HG03520 (cell line): ENCODE results near the gene RNF212B.
"Not testable (repeated sequence)": the region's sequence is repeated elsewhere in the genome, so short reads cannot be mapped to it uniquely, and the experiment has no call there.

Source experiments
- ATAC-seq: cut with Tn5 transposase; IDR thresholded peaks from one replicate; pipeline ENCODE4 v1.9.1; 2021; ENCODE audit warnings: mild to moderate bottlenecking, moderate library complexity; ENCODE audit not compliant: unreplicated experiment

The RNF212B gene

GRCh38 chr14:23237772-23238594 lies at the start of gene RNF212B:
Gene RNF212B (plus strand): TSS chr14:23237936. CDS start chr14:23240346, 2,410 bp downstream.
- ATAC-seq, result no peak

GRCh38 chr14:23193432-23193831 lies 44.3 kb upstream of the RNF212B start:
- no peak for ATAC-seq

- ATAC-seq, result no peak
Measured at GRCh38 chr14:23195552-23196101, 42.1 kb upstream of the RNF212B start.

- not testable (repeated sequence) for ATAC-seq
Measured at GRCh38 chr14:23196487-23196886, 41.2 kb upstream of the RNF212B start.

GRCh38 chr14:23199141-23199540 lies 38.6 kb upstream of the RNF212B start:
- not testable (repeated sequence) for ATAC-seq

- ATAC-seq, result no peak
Measured at GRCh38 chr14:23202001-23202400, 35.7 kb upstream of the RNF212B start.

- ATAC-seq, result no peak
Measured at GRCh38 chr14:23206422-23207145, 31.2 kb upstream of the RNF212B start.

GRCh38 chr14:23207146-23207540 lies 30.6 kb upstream of the RNF212B start:
- no peak for ATAC-seq

GRCh38 chr14:23208324-23208723 lies 29.4 kb upstream of the RNF212B start:
- ATAC-seq, result no peak

- ATAC-seq, result no peak
Measured at GRCh38 chr14:23209651-23210423, 27.9 kb upstream of the RNF212B start.

- no peak for ATAC-seq
Measured at GRCh38 chr14:23215421-23215820, 22.3 kb upstream of the RNF212B start.

GRCh38 chr14:23217032-23218020 lies 20.4 kb upstream of the RNF212B start:
- no peak for ATAC-seq

- ATAC-seq, result no peak
Measured at GRCh38 chr14:23219075-23219474, 18.7 kb upstream of the RNF212B start.

GRCh38 chr14:23224958-23225357 lies 12.8 kb upstream of the RNF212B start:
- not testable (repeated sequence) for ATAC-seq

GRCh38 chr14:23227566-23227965 lies 10.2 kb upstream of the RNF212B start:
- no peak for ATAC-seq

GRCh38 chr14:23228812-23229211 lies 8.9 kb upstream of the RNF212B start:
- no peak for ATAC-seq

GRCh38 chr14:23232241-23232808 lies 5.4 kb upstream of the RNF212B start:
- not testable (repeated sequence) for ATAC-seq

- ATAC-seq, result no peak
Measured at GRCh38 chr14:23240661-23241060, 2.9 kb downstream of the RNF212B start.

GRCh38 chr14:23241061-23241715 lies 3.5 kb downstream of the RNF212B start:
- not testable (repeated sequence) for ATAC-seq
